Esophagus muscularis mucosa (tissue), 4 donors: Measurements from ENCODE around the gene RHBDF2.

Source experiments
- CTCF ChIP-seq, 3 experiments: fragments of 200-600 bp in 2 of 3; fragments of 450-650 bp in 1 of 3; sonication (generic) in 2 of 3; IDR thresholded peaks; one replicate each; pipeline ENCODE4 v1.5.1; 2017 to 2019; ENCODE audit warnings: antibody characterized with exemption in 3 of 3, mild to moderate bottlenecking in 2 of 3, moderate library complexity in 1 of 3
- EP300 ChIP-seq: sonication (generic); formaldehyde crosslinking; IDR thresholded peaks from one replicate; pipeline ENCODE4 v1.6.1; 2017; ENCODE audit warnings: antibody characterized with exemption
- POLR2A ChIP-seq: fragments of 450-650 bp; IDR thresholded peaks from one replicate; pipeline ENCODE4 v1.6.1; 2017; ENCODE audit warnings: antibody characterized with exemption, moderate library complexity, mild to moderate bottlenecking, low read depth
- POLR2AphosphoS5 ChIP-seq, 2 donors: sonication (generic); formaldehyde crosslinking; IDR thresholded peaks; one replicate each; pipeline ENCODE4 v1.6.1; 2017; ENCODE audit warnings: antibody characterized with exemption in 2 of 2

- TF ChIP-seq CTCF (IDR thresholded peaks at IDR 0.05) (peak; percentile 7 to 14 (median 13)), POLR2AphosphoS5 (IDR thresholded peaks at IDR 0.05) (peak; percentile 68 to 79), POLR2A (no peak), EP300 (peak; percentile 27)
These were observed 26.3 kb upstream of the RHBDF2 start for GRCh38 chr17:76527430-76528111.
